H1 (cell line): ENCODE data around the gene KRTAP9-7. TPM values are rescaled to one million over a fixed set of nuclear protein-coding genes. Genes with fewer than 3 reads are reported as not detected.

ENCODE experiments used
- CBX5 ChIP-seq: fragments of 300-800, 300-1000 bp; sonication (generic); IDR thresholded peaks from 2 replicates; pipeline ENCODE4 v1.7.1; 2016; ENCODE audit warnings: antibody characterized with exemption, low read length, low read depth
- FOSL1 ChIP-seq: IDR thresholded peaks from 2 replicates; pipeline ENCODE4 v1.6.1; 2011; ENCODE audit warnings: mild to moderate bottlenecking, low read depth, low read length, moderate library complexity; ENCODE audit not compliant: insufficient read depth
- GABPA ChIP-seq: IDR thresholded peaks from 2 replicates; pipeline ENCODE4 v1.6.1; 2011; ENCODE audit warnings: mild to moderate bottlenecking, low read length, moderate library complexity, borderline replicate concordance; ENCODE audit not compliant: insufficient read depth
- JUND ChIP-seq: IDR thresholded peaks from 2 replicates; pipeline ENCODE4 v1.6.1; 2011; ENCODE audit warnings: mild to moderate bottlenecking, improper control_type of control experiment, low read length
- RBBP5 ChIP-seq: IDR thresholded peaks from 2 replicates; pipeline ENCODE4 v1.7.1; 2012; ENCODE audit warnings: low read depth, mild to moderate bottlenecking, inconsistent platforms, low read length, moderate library complexity, borderline replicate concordance
- RXRA ChIP-seq: IDR thresholded peaks from 2 replicates; pipeline ENCODE4 v1.6.1; 2011; ENCODE audit warnings: low read depth, mild to moderate bottlenecking, low read length, moderate library complexity; ENCODE audit not compliant: insufficient read depth
- SUZ12 ChIP-seq: fragments of 200-600 bp; sonication (generic); IDR thresholded peaks from 2 replicates; pipeline ENCODE4 v1.6.1; 2012; ENCODE audit warnings: mild to moderate bottlenecking, inconsistent platforms, low read length, moderate library complexity, mixed read lengths
- TCF12 ChIP-seq: IDR thresholded peaks from 2 replicates; pipeline ENCODE4 v1.6.1; 2011; ENCODE audit warnings: low read depth, mild to moderate bottlenecking, low read length
- polyA plus RNA-seq, 7 experiments: library from polyadenylated mRNA; depleted of rRNA in 3 of 7; stranded (reverse) in 5 of 7; unstranded in 2 of 7; fragments of >200 nt in 5 of 7; fragments of 200-250 nt in 2 of 7; gene quantifications; 1 replicate in 5 of 7; 2 replicates in 1 of 7; 4 replicates in 1 of 7; pipeline versions ENCODE4 v1.2.1 to v1.2.3, GENCODE V29; 2011 to 2013; ENCODE audit warnings: missing spikeins in 2 of 7, mixed read lengths in 2 of 7
- total RNA-seq: library from RNA; stranded (reverse); fragmentation: NEBNext Ultra II Directional; extraction: Animal tissue kit (Norgen Biotek cat#: 25700); gene quantifications from 2 replicates; pipeline ENCODE4 v1.2.1, GENCODE V29; 2021
- TF ChIP-seq, protein P1 (sequence below): fragments of 300-600 bp; sonication (generic); IDR thresholded peaks from 2 replicates; pipeline ENCODE4 v1.7.1; 2012; ENCODE audit warnings: low read length, moderate library complexity, mild to moderate bottlenecking, inconsistent platforms; ENCODE audit not compliant: insufficient replicate concordance
- TF ChIP-seq, protein P2 (sequence below): IDR thresholded peaks from 2 replicates; pipeline ENCODE4 v1.6.1; 2012; ENCODE audit warnings: inconsistent platforms

Gene KRTAP9-7
- total and polyA plus RNA-seq, 2 of the 8 experiments (the other 6 are each of a cell fraction or from before 2014, with no cell fraction given), result not detected

DNA sequence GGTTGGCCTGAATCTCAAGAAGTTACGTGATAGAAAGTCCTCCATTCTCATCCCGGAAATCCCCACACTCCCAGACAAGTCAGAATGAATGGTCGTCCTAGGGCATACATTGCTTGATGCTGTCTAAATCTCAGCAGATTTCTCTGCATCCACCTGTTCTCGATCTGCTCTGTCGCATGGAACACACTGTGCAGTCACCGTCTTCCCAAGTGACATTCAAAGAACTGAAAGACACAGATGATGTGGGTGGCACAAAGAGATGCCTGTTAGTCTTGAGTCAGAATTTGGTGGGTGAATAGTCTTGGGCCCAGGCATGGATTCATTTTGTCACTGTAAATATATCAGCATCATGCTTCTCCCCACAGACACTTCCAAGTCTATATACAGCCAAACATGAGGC, 43.8 kb upstream of the KRTAP9-7 start (continued):
- TF ChIP-seq, protein P1, sequence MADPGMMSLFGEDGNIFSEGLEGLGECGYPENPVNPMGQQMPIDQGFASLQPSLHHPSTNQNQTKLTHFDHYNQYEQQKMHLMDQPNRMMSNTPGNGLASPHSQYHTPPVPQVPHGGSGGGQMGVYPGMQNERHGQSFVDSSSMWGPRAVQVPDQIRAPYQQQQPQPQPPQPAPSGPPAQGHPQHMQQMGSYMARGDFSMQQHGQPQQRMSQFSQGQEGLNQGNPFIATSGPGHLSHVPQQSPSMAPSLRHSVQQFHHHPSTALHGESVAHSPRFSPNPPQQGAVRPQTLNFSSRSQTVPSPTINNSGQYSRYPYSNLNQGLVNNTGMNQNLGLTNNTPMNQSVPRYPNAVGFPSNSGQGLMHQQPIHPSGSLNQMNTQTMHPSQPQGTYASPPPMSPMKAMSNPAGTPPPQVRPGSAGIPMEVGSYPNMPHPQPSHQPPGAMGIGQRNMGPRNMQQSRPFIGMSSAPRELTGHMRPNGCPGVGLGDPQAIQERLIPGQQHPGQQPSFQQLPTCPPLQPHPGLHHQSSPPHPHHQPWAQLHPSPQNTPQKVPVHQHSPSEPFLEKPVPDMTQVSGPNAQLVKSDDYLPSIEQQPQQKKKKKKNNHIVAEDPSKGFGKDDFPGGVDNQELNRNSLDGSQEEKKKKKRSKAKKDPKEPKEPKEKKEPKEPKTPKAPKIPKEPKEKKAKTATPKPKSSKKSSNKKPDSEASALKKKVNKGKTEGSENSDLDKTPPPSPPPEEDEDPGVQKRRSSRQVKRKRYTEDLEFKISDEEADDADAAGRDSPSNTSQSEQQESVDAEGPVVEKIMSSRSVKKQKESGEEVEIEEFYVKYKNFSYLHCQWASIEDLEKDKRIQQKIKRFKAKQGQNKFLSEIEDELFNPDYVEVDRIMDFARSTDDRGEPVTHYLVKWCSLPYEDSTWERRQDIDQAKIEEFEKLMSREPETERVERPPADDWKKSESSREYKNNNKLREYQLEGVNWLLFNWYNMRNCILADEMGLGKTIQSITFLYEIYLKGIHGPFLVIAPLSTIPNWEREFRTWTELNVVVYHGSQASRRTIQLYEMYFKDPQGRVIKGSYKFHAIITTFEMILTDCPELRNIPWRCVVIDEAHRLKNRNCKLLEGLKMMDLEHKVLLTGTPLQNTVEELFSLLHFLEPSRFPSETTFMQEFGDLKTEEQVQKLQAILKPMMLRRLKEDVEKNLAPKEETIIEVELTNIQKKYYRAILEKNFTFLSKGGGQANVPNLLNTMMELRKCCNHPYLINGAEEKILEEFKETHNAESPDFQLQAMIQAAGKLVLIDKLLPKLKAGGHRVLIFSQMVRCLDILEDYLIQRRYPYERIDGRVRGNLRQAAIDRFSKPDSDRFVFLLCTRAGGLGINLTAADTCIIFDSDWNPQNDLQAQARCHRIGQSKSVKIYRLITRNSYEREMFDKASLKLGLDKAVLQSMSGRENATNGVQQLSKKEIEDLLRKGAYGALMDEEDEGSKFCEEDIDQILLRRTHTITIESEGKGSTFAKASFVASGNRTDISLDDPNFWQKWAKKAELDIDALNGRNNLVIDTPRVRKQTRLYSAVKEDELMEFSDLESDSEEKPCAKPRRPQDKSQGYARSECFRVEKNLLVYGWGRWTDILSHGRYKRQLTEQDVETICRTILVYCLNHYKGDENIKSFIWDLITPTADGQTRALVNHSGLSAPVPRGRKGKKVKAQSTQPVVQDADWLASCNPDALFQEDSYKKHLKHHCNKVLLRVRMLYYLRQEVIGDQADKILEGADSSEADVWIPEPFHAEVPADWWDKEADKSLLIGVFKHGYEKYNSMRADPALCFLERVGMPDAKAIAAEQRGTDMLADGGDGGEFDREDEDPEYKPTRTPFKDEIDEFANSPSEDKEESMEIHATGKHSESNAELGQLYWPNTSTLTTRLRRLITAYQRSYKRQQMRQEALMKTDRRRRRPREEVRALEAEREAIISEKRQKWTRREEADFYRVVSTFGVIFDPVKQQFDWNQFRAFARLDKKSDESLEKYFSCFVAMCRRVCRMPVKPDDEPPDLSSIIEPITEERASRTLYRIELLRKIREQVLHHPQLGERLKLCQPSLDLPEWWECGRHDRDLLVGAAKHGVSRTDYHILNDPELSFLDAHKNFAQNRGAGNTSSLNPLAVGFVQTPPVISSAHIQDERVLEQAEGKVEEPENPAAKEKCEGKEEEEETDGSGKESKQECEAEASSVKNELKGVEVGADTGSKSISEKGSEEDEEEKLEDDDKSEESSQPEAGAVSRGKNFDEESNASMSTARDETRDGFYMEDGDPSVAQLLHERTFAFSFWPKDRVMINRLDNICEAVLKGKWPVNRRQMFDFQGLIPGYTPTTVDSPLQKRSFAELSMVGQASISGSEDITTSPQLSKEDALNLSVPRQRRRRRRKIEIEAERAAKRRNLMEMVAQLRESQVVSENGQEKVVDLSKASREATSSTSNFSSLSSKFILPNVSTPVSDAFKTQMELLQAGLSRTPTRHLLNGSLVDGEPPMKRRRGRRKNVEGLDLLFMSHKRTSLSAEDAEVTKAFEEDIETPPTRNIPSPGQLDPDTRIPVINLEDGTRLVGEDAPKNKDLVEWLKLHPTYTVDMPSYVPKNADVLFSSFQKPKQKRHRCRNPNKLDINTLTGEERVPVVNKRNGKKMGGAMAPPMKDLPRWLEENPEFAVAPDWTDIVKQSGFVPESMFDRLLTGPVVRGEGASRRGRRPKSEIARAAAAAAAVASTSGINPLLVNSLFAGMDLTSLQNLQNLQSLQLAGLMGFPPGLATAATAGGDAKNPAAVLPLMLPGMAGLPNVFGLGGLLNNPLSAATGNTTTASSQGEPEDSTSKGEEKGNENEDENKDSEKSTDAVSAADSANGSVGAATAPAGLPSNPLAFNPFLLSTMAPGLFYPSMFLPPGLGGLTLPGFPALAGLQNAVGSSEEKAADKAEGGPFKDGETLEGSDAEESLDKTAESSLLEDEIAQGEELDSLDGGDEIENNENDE, result no peak
- TF ChIP-seq SUZ12 (no peak), GABPA (no peak), RBBP5 (no peak), JUND (no peak), TCF12 (no peak), RXRA (no peak), FOSL1 (no peak), CBX5 (no peak)
- TF ChIP-seq, protein P2, sequence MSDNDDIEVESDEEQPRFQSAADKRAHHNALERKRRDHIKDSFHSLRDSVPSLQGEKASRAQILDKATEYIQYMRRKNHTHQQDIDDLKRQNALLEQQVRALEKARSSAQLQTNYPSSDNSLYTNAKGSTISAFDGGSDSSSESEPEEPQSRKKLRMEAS, result no peak
- TF ChIP-seq, all 59 proteins: peak for 0
